ENCODE data around the gene MYO1H.

The MYO1H gene

DNA sequence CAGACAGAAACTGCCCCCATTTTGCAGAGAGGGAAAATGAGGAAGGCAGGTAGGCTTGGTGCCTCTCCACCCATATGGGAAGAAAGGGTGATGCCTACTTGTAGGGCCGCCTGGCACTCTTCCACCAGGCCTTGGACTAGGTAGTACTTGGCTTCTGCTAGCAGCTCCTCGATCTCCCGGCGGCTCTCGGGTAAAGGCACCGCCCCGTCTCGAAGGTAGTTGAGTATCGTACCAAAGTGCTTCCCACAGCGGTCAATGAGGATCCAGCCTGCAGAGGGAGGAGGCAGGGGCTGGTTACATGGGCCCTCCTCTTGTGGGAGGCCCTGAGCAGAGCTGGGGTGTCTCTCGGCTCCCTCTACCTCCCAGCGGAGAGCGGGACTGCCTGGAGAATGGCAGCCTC lies 112.8 kb downstream of the MYO1H start:
- H3K4me3 ChIP-seq (ENCODE audit: low read length in 2 of 2), result peak overlapping the region in 1 of 2 donors; percentile 24
- H3K27ac ChIP-seq (ENCODE audit: low read length), result peak overlapping the region; percentile 100
- peaks cover 29 to 35% of the 10 kb centered on the region in 2 donors for H3K36me3 ChIP-seq (ENCODE audit: control insufficient read depth in 2 of 2, insufficient read depth in 2 of 2, low read length in 2 of 2)
- no peaks in the 10 kb centered on the region for H3K9me3 ChIP-seq (ENCODE audit: control insufficient read depth in 2 of 2, low read length in 2 of 2)
- H3K9ac ChIP-seq (ENCODE audit: low read length in 2 of 2), result peak overlapping the region; percentile 82 to 94
- H3K4me1 ChIP-seq (ENCODE audit: control insufficient read depth, insufficient read depth, low read length), result peaks cover 91% of the 10 kb centered on the region
- H3K27me3 ChIP-seq (ENCODE audit: control insufficient read depth in 1 of 2, insufficient read depth in 2 of 2, low read length in 2 of 2), result no peaks in the 10 kb centered on the region

DNA sequence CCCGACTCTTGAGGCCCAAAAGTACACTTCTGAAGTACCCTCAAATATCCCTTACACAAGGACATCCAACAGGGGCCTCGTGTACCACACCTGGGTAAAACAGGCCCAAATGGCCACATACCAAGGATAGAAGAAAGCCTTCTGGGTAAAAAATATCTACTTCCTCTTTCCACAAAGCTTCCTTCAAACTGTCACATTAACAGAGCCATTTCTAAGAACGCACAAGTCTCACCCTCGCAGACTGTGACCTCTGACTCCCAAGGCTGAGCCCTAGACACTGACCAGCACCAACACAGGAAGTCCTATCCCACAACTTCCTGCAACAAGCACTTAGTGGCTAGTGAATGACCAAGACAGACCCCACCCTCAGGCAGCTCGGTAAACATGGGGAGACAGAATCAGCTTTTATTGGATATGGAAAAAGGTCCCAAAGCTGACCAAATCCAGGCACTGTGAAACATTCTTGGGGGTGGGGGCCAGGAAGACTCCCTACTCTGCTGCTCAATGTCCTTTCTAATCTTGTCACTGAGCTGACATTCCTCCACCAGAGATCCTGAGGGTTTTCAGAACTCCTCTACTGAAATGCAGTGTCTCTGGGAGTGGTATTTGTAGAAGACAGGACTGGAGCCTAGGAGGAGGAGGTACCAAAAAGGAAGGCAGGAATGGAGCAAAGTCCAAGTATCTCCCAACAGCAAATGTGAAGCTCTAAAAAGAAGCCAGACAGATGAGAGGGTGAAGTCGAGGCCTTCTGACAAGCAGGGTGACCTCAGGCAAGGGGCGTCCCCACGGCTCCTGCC lies 113.5 kb downstream of the MYO1H start:
- H3K27me3 ChIP-seq (ENCODE audit: control insufficient read depth in 1 of 2, insufficient read depth in 2 of 2, low read length in 2 of 2), result no peaks in the 10 kb centered on the region
- peaks cover 27 to 29% of the 10 kb centered on the region in 2 donors for H3K36me3 ChIP-seq (ENCODE audit: control insufficient read depth in 2 of 2, insufficient read depth in 2 of 2, low read length in 2 of 2)
- H3K27ac ChIP-seq (ENCODE audit: low read length), result peak overlapping the region; percentile 100
- peaks cover 93% of the 10 kb centered on the region for H3K4me1 ChIP-seq (ENCODE audit: control insufficient read depth, insufficient read depth, low read length)
- peak overlapping the region; percentile 82 to 94 for H3K9ac ChIP-seq (ENCODE audit: low read length in 2 of 2)
- H3K4me3 ChIP-seq (ENCODE audit: low read length in 2 of 2), result peak overlapping the region; percentile 24
- no peaks in the 10 kb centered on the region for H3K9me3 ChIP-seq (ENCODE audit: control insufficient read depth in 2 of 2, low read length in 2 of 2)

DNA sequence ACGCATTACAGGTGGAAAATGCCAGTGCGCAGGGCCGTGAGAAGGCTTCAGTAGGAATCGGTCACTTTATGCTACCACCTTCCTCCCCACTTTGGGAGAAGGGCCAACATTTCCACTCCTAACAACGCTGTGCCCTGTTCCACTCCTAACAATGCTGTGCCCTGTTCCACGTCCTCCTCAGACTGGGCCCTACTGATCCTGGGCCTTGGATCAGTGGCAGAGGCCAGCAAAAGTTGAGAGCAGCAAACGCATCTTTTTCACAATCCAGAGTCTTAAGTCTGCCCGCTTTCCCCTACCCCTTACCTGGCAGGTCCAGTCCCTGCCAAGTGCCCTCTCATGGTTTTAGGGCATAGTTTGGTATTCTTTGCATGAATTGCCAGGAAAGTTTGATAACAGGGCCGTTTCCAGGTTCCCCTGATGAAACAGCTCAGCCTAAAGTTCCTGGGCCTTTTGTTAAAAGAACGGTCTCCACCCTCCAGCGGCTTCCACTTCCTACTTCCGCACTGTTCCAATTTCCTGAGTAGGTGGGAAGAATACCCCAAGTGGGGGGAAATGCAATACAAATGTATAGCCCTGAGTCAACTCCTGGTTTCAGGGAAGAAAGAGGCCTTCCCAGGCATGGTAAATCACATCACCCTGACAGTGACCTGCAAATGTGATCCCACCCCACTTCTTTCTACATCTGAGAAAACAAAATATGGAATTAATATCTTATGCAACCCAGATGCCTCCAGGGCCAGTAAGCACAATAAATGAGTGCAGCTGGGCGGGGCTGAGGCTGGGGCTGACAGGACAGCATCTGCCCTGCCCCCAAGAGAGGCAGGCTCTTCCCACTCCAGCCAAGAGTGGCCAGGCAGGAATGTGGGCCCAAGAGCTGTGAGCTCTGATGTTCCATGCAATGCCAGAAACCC lies 114.4 kb downstream of the MYO1H start:
- H3K27me3 ChIP-seq (ENCODE audit: control insufficient read depth in 1 of 2, insufficient read depth in 2 of 2, low read length in 2 of 2), result no peaks in the 10 kb centered on the region

DNA sequence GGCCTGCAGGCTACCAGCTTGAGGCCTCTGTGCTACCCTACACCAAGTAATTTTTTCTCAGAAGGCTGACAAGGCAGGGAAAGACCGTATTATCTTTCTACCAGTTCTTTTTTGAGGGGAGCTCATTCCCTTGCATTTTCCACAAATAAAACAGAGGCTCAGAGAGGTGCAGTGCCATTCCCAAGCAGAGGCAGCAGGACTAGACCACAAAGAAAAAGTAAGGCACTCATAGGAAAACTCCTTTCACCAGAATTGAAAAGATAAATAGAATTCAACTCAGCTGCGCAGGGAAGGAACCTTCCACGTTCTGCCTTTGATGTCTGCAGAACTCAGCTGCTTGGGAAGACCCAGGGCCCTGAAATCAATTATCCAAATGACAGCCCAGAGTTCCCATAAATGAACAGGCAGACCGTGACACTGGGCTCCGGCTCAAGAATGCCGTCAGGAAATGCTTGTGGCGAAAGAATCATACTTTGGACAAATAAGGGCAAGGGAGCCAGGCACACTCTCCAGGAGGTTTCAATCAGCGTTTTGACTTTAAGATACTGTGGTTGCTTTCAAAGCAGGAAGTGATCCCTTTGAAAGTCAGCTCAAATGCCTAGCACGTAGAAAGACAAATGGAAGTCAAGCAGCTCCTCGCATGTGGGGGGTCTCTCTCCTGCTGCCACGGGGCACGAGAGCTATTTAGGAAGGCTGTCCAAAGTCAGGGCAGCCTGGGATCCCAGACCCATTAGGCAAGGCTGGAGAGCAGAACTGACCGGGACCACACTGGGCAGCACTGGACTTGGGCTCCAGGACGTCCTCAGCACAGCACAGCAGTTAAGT lies 115.4 kb downstream of the MYO1H start:
- Histone ChIP-seq H3K27ac (ENCODE audit: low read length) (peak overlapping the region; percentile 100), H3K9ac (ENCODE audit: low read length in 2 of 2) (peak overlapping the region; percentile 93 to 94), H3K36me3 (ENCODE audit: control insufficient read depth in 2 of 2, insufficient read depth in 2 of 2, low read length in 2 of 2) (peaks cover 29 to 30% of the 10 kb centered on the region in 2 donors), H3K9me3 (ENCODE audit: control insufficient read depth in 2 of 2, low read length in 2 of 2) (no peaks in the 10 kb centered on the region), H3K4me3 (ENCODE audit: low read length in 2 of 2) (peak overlapping the region; percentile 26 to 64), H3K4me1 (ENCODE audit: control insufficient read depth, insufficient read depth, low read length) (peaks cover 98% of the 10 kb centered on the region), H3K27me3 (ENCODE audit: control insufficient read depth in 1 of 2, insufficient read depth in 2 of 2, low read length in 2 of 2) (no peaks in the 10 kb centered on the region)

More for the DNA sequence above, 114.4 kb downstream of the MYO1H start:
- Histone ChIP-seq H3K36me3 (ENCODE audit: control insufficient read depth in 2 of 2, insufficient read depth in 2 of 2, low read length in 2 of 2) (peaks cover 25 to 27% of the 10 kb centered on the region in 2 donors), H3K4me3 (ENCODE audit: low read length in 2 of 2) (peak overlapping the region; percentile 24), H3K9me3 (ENCODE audit: control insufficient read depth in 2 of 2, low read length in 2 of 2) (no peaks in the 10 kb centered on the region), H3K4me1 (ENCODE audit: control insufficient read depth, insufficient read depth, low read length) (peaks cover 97% of the 10 kb centered on the region), H3K27ac (ENCODE audit: low read length) (peak overlapping the region; percentile 100), H3K9ac (ENCODE audit: low read length in 2 of 2) (peak overlapping the region; percentile 82 to 94)

DNA sequence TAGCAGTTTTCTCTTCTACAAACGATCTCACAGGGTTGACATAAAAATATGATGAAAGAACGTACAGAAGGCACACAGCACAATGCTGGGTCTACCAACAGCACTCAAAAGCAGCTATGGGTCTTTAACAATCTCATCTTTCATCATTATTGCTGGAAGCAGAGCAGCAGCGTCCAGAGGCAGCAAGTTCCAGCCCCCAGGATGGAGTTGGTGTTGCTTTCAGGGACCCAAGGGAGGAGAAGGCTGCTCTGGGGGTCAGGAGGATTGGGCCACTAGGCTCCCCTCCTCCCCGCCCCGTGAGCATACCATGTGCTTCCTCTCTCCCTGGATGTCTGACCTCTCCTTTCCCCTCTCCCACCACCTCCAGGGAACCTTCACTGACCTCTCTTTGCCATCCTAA lies 116.1 kb downstream of the MYO1H start:
- Histone ChIP-seq H3K9ac (ENCODE audit: low read length in 2 of 2) (peak overlapping the region; percentile 67 to 93), H3K27ac (ENCODE audit: low read length) (peak overlapping the region; percentile 100), H3K36me3 (ENCODE audit: control insufficient read depth in 2 of 2, insufficient read depth in 2 of 2, low read length in 2 of 2) (peaks cover 32 to 33% of the 10 kb centered on the region in 2 donors), H3K4me1 (ENCODE audit: control insufficient read depth, insufficient read depth, low read length) (peaks cover 94% of the 10 kb centered on the region), H3K27me3 (ENCODE audit: control insufficient read depth in 1 of 2, insufficient read depth in 2 of 2, low read length in 2 of 2) (no peaks in the 10 kb centered on the region), H3K4me3 (ENCODE audit: low read length in 2 of 2) (peak overlapping the region; percentile 26 to 64), H3K9me3 (ENCODE audit: control insufficient read depth in 2 of 2, low read length in 2 of 2) (no peaks in the 10 kb centered on the region)

DNA sequence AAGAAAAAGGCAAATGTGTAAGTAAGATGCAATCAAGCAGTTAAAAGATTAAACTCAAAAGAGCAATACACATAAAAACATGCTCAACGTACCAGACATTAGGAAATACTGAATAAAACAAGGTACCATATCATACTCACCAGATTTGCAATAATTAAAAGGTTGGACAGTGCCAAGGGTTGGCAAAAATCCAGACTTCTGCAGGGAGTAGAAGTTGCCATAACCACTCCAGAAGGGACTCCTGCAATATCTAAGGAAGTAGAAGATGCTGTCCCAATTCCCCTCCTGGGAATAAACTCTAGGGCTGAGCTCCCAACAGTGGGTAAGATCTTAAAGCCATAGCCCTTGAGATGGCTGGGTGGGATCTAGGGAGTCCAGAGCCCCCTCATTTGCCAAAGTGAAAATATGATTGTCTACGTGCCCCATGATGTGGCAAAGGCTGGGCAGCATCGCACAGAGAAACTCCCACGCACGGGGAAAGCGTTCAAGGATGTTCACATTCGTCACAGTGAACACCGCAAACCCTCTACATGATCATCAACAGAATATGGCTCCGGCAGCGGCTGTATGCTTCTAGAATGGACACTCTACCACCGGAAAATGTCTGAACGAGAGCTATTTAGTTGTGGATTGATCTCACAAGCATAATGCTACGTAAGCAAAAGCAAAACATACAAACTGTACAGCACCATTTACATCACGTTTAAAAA lies 117.1 kb downstream of the MYO1H start:
- Histone ChIP-seq H3K4me1 (ENCODE audit: control insufficient read depth, insufficient read depth, low read length) (peaks cover 87% of the 10 kb centered on the region), H3K36me3 (ENCODE audit: control insufficient read depth in 2 of 2, insufficient read depth in 2 of 2, low read length in 2 of 2) (peaks cover 37 to 41% of the 10 kb centered on the region in 2 donors), H3K4me3 (ENCODE audit: low read length in 2 of 2) (peak overlapping the region in 1 of 2 donors; percentile 29), H3K27ac (ENCODE audit: low read length) (peak overlapping the region; percentile 100), H3K9me3 (ENCODE audit: control insufficient read depth in 2 of 2, low read length in 2 of 2) (no peaks in the 10 kb centered on the region), H3K9ac (ENCODE audit: low read length in 2 of 2) (peak overlapping the region in 1 of 2 donors; percentile 67), H3K27me3 (ENCODE audit: control insufficient read depth in 1 of 2, insufficient read depth in 2 of 2, low read length in 2 of 2) (no peaks in the 10 kb centered on the region)

DNA sequence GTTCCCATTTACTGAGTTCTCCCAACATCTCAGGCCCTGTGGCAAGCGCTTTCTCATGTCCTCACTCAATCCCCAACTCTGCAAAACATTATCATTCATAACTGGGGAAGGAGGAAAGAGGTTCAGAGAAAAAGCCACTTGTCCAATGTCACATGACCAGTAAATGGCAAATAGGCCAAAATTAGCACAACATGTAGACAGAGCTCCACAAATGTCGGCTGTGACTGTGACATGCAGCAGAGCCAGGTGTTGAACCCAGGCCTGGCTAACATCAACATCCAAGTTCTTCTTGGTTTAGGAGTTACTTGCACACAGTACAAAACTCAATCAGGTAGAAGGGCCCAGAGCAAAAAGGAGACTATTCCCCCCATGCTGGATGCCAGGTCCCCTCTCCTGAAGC lies 118.6 kb downstream of the MYO1H start:
- H3K9ac ChIP-seq (ENCODE audit: low read length in 2 of 2), result peak overlapping the region; percentile 36 to 41
- H3K9me3 ChIP-seq (ENCODE audit: control insufficient read depth in 2 of 2, low read length in 2 of 2), result no peaks in the 10 kb centered on the region
- peaks cover 80% of the 10 kb centered on the region for H3K4me1 ChIP-seq (ENCODE audit: control insufficient read depth, insufficient read depth, low read length)
- H3K27me3 ChIP-seq (ENCODE audit: control insufficient read depth in 1 of 2, insufficient read depth in 2 of 2, low read length in 2 of 2), result no peaks in the 10 kb centered on the region
- H3K4me3 ChIP-seq (ENCODE audit: low read length in 2 of 2), result peak overlapping the region; percentile 29 to 49
- peak overlapping the region; percentile 100 for H3K27ac ChIP-seq (ENCODE audit: low read length)
- peaks cover 35 to 37% of the 10 kb centered on the region in 2 donors for H3K36me3 ChIP-seq (ENCODE audit: control insufficient read depth in 2 of 2, insufficient read depth in 2 of 2, low read length in 2 of 2)

DNA sequence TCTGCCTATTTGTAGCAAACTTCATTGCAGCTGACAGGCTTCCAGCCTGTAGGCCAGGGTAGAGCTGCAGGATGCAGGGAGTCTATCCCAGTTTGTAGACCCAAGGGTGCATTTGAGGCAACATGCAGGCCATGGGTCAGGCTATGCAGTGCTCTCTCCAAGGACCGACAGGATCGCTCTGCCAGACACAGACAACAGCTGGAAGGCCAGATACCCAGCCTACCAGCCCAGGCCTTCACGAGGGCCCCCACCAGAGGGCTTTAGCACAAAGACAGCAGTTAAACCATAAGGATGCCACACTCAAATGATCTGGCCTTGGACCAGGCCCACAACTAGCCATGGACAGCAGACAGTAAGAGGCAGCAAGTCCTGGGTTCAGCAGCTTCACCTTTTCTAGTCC lies 119.1 kb downstream of the MYO1H start:
- H3K9ac ChIP-seq (ENCODE audit: low read length in 2 of 2), result peak overlapping the region; percentile 41 to 47
- H3K9me3 ChIP-seq (ENCODE audit: control insufficient read depth in 2 of 2, low read length in 2 of 2), result no peaks in the 10 kb centered on the region
- H3K4me1 ChIP-seq (ENCODE audit: control insufficient read depth, insufficient read depth, low read length), result peaks cover 75% of the 10 kb centered on the region
- peak overlapping the region; percentile 100 for H3K27ac ChIP-seq (ENCODE audit: low read length)
- no peaks in the 10 kb centered on the region for H3K27me3 ChIP-seq (ENCODE audit: control insufficient read depth in 1 of 2, insufficient read depth in 2 of 2, low read length in 2 of 2)
- peak overlapping the region; percentile 5 to 49 for H3K4me3 ChIP-seq (ENCODE audit: low read length in 2 of 2)
- peaks cover 35 to 37% of the 10 kb centered on the region in 2 donors for H3K36me3 ChIP-seq (ENCODE audit: control insufficient read depth in 2 of 2, insufficient read depth in 2 of 2, low read length in 2 of 2)

DNA sequence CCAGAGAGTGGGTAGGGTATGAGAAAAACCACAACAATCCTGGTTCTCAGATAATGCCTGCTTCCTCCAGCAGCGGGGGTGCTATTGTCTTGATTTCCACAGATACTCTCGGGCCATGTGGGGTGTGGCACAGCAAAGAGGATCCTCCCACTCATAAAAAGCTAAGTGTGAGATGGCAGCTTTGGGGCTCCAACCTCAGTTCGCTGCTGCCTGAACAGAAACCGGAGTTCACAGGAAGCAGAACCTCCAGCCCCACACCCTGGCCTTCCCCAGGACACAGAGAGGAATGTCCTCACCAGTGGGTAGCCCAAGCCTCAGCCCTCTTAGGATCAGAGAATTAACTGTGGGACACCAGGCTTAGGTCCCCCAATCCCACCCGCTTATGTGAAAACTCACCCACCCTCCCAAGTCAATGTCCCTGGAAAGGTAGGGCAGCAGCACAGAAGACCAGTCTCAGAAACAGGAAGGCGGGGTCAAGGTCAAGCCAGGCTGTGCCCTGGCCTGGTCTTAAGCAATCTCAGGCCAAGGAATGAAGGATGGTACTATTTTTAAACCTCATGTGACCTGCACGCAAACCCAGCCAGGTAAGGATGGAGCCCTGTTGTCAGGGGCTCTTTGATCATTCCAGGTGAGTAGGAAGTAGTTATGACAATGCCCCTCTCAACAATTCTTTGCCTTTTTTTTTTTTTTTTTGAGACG lies 120.4 kb downstream of the MYO1H start:
- peaks cover 63% of the 10 kb centered on the region for H3K4me1 ChIP-seq (ENCODE audit: control insufficient read depth, insufficient read depth, low read length)
- H3K27me3 ChIP-seq (ENCODE audit: control insufficient read depth in 1 of 2, insufficient read depth in 2 of 2, low read length in 2 of 2), result no peaks in the 10 kb centered on the region
- no peaks in the 10 kb centered on the region for H3K9me3 ChIP-seq (ENCODE audit: control insufficient read depth in 2 of 2, low read length in 2 of 2)
- peak overlapping the region; percentile 100 for H3K27ac ChIP-seq (ENCODE audit: low read length)
- H3K9ac ChIP-seq (ENCODE audit: low read length in 2 of 2), result peak overlapping the region; percentile 21 to 41
- H3K36me3 ChIP-seq (ENCODE audit: control insufficient read depth in 2 of 2, insufficient read depth in 2 of 2, low read length in 2 of 2), result peaks cover 35 to 37% of the 10 kb centered on the region in 2 donors
- no peak overlapping the region for H3K4me3 ChIP-seq (ENCODE audit: low read length in 2 of 2)

Data from stomach smooth muscle (tissue), 2 donors.